DMS79 treated with DMSO at 0.1 percent for 48 hours (cell line): ENCODE data around the gene MYEF2.

ENCODE experiments used
- DNase-seq: peaks from one replicate; lab custom pipeline; 2025; lab: John Stamatoyannopoulos, UW

The MYEF2 gene

GRCh38 chr15:48144889-48145288 lies 33.2 kb downstream of the MYEF2 start:
- no peak for DNase-seq

GRCh38 chr15:48143856-48144255 lies 34.2 kb downstream of the MYEF2 start:
- DNase-seq: no peak

GRCh38 chr15:48132874-48133273 lies 45.2 kb downstream of the MYEF2 start:
- no peak for DNase-seq

GRCh38 chr15:48131324-48131723 lies 46.8 kb downstream of the MYEF2 start:
- DNase-seq: no peak

GRCh38 chr15:48126667-48127355 lies 51.3 kb downstream of the MYEF2 start:
- DNase-seq: no peak

- no peak for DNase-seq
Measured at GRCh38 chr15:48121849-48122248, 56.2 kb downstream of the MYEF2 start.

GRCh38 chr15:48120745-48121144 lies 57.4 kb downstream of the MYEF2 start, which contains the start of gene SLC24A5:
SLC24A5 (plus strand) TSS chr15:48120990; CDS start chr15:48121045, 55 bp downstream.
- no peak for DNase-seq

GRCh38 chr15:48119277-48119676 lies 58.8 kb downstream of the MYEF2 start:
- DNase-seq: no peak

GRCh38 chr15:48112242-48112641 lies 65.9 kb downstream of the MYEF2 start:
- DNase-seq: no peak

GRCh38 chr15:48109856-48110531 lies 68.1 kb downstream of the MYEF2 start:
- DNase-seq: no peak

GRCh38 chr15:48109212-48109611 lies 68.9 kb downstream of the MYEF2 start:
- DNase-seq: no peak

- no peak for DNase-seq
Measured at GRCh38 chr15:48105936-48106335, 72.2 kb downstream of the MYEF2 start.

- no peak for DNase-seq
Measured at GRCh38 chr15:48103647-48104046, 74.4 kb downstream of the MYEF2 start.

- DNase-seq: no peak
Measured at GRCh38 chr15:48102167-48102566, 75.9 kb downstream of the MYEF2 start.

GRCh38 chr15:48101376-48101961 lies 76.6 kb downstream of the MYEF2 start:
- no peak for DNase-seq

- no peak for DNase-seq
Measured at GRCh38 chr15:48097264-48097663, 80.8 kb downstream of the MYEF2 start.

GRCh38 chr15:48096813-48097212 lies 81.3 kb downstream of the MYEF2 start:
- no peak for DNase-seq

GRCh38 chr15:48096355-48096786 lies 81.7 kb downstream of the MYEF2 start:
- DNase-seq: no peak

GRCh38 chr15:48091522-48091921 lies 86.6 kb downstream of the MYEF2 start:
- DNase-seq: no peak

- peak; percentile 39 for DNase-seq
Measured at GRCh38 chr15:48090666-48091065, 87.4 kb downstream of the MYEF2 start.

GRCh38 chr15:48090115-48090514 lies 88.0 kb downstream of the MYEF2 start:
- DNase-seq: peak; percentile 73

GRCh38 chr15:48089702-48090101 lies 88.4 kb downstream of the MYEF2 start:
- no peak for DNase-seq

GRCh38 chr15:48087844-48088243 lies 90.3 kb downstream of the MYEF2 start:
- DNase-seq: no peak
